NCI-H1930 (cell line): ENCODE data around the gene HDAC3.

Experiments
- DNase-seq, 2 experiments: peaks; one replicate each; lab custom pipeline; 2025; lab: John Stamatoyannopoulos, UW

HDAC3 gene

GRCh38 chr5:141602606-141603005 is 34.0 kb downstream of the HDAC3 start:
- DNase-seq: no peak

- DNase-seq: no peak
These were observed 38.0 kb downstream of the HDAC3 start for GRCh38 chr5:141598391-141599345.

DNA sequence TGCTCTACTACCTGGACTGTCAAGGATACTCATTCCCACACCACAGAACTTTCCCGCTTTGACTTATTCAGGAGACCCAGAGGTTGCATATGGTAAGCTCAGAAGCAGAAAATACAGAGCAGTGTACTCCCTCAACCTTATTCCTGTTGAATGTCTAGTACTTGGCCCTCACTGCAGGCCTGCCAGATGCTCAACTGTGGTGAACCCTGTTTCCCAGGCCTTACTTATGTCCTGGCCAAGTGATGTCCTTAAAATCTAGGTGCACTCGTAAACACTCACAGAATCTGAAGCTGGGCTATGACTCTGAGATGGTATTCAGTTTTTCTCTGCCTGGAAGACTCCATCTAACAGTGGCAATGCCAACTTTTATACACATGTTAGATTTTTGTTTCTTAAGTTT is 38.8 kb downstream of the HDAC3 start:
- no peak for DNase-seq

- no peak for DNase-seq
These were observed 39.3 kb downstream of the HDAC3 start for GRCh38 chr5:141597394-141597793.

DNA sequence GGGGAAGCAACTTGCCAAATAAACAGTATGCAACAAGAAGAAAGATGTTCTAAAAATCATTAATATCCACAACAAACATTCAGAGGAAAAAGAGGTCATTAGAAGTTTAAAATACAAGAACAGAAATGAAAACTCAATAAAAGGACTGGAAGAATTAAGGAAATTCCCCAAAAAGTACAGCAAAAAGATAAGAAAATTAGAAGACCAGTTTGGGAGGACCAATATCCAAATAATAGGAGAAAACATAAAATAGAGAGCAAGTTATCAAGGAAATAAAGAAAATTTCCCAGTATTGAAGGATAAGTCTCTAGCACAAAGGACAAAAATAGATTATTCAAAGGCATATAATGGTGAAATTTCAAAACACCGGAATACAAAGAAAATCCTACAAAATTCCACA is 39.8 kb downstream of the HDAC3 start:
- no peak for DNase-seq

GRCh38 chr5:141590127-141590526 is 46.5 kb downstream of the HDAC3 start:
- DNase-seq: no peak

- DNase-seq: no peak
These were observed 50.4 kb downstream of the HDAC3 start for GRCh38 chr5:141586246-141586645.

DNA sequence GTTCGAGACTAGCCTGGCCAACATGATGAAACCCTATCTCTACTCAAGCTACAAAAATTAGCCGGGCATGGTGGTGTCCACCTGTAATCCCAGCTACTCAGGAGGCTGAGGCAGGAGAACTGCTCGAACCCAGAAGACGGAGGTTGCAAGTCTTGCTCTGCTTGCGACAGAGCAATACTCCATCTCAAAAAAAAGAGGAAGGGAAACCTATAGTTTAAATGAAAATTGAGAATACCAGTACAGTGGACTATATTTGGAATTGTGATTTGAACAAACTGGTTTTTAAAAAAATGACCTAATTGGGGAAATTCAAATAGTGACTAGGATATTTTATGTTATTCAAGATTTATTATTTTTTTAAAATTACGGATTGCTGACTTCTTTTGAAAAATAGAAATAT is 51.1 kb downstream of the HDAC3 start:
- no peak for DNase-seq

- DNase-seq: no peak
These were observed 62.5 kb downstream of the HDAC3 start for GRCh38 chr5:141574122-141574510.

DNA sequence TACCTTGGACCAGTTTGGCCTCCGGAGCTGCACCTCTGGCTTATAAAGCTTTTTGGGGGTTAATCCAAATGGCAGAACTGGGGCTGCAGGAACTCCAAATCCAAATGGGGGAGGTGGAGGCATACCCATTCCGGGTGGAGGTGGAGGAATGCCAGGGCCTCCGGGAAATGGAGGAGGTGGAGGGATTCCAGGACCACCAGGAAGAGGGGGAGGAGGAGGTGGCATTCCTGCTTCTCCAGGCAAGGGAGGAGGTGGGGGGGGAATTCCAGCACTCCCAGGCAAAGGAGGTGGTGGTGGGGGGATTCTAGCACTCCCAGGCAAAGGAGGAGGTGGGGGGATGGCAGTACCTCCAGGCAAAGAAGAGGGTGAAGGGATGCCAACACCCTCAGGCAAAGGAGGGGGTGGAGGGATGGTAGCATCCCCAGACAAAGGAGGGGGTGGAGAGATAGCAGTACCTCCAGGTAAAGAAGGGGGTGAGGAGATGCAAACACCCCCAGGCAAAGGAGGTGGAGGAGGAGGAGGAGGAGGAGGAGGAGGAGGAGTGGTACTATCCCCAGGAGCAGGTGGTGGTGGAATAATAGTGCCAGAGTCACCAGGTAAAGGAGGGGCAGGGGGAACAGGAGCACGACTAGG is 63.0 kb downstream of the HDAC3 start:
- no peak for DNase-seq
